Epidermal melanocyte (primary cell): ENCODE measurements around the gene HOXC4.
"Not testable (repeated sequence)": the region's sequence is repeated elsewhere in the genome, so short reads cannot be mapped to it uniquely, and the experiment has no call there.

Source experiments
- DNase-seq: peaks from one replicate; pipeline ENCODE4 v3.0.0; 2011; ENCODE audit warnings: low spot score; ENCODE audit not compliant: insufficient read length

Gene HOXC4

GRCh38 chr12:54081581-54082396 is 28.2 kb downstream of the HOXC4 start:
- not testable (repeated sequence) for DNase-seq

- DNase-seq, result no peak
Measured at GRCh38 chr12:54082397-54082892, 28.8 kb downstream of the HOXC4 start.

- DNase-seq, result not testable (repeated sequence)
Measured at GRCh38 chr12:54088011-54088410, 34.4 kb downstream of the HOXC4 start.

- not testable (repeated sequence) for DNase-seq
Measured at GRCh38 chr12:54089465-54089864, 35.8 kb downstream of the HOXC4 start.

GRCh38 chr12:54090312-54090711 is 36.7 kb downstream of the HOXC4 start:
- not testable (repeated sequence) for DNase-seq

- DNase-seq, result not testable (repeated sequence)
Measured at GRCh38 chr12:54092943-54093342, 39.3 kb downstream of the HOXC4 start.

- DNase-seq, result not testable (repeated sequence)
Measured at GRCh38 chr12:54095928-54096327, 42.3 kb downstream of the HOXC4 start.

- DNase-seq, result not testable (repeated sequence)
Measured at GRCh38 chr12:54098644-54099043, 45.0 kb downstream of the HOXC4 start.

GRCh38 chr12:54100588-54100987 is 47.0 kb downstream of the HOXC4 start:
- not testable (repeated sequence) for DNase-seq

GRCh38 chr12:54102223-54102622 is 48.6 kb downstream of the HOXC4 start:
- not testable (repeated sequence) for DNase-seq

GRCh38 chr12:54103827-54104226 is 50.2 kb downstream of the HOXC4 start:
- not testable (repeated sequence) for DNase-seq
